ENCODE measurements around the gene SERGEF. TPM values are rescaled to one million over a fixed set of nuclear protein-coding genes. Genes with fewer than 3 reads are reported as not detected.

SERGEF gene
- total and polyA plus RNA-seq, 10 of the 15 experiments (the other 5 are each of a cell fraction or from before 2014, with no cell fraction given), result 14.6 to 27.8 (median 22.4) TPM

DNA sequence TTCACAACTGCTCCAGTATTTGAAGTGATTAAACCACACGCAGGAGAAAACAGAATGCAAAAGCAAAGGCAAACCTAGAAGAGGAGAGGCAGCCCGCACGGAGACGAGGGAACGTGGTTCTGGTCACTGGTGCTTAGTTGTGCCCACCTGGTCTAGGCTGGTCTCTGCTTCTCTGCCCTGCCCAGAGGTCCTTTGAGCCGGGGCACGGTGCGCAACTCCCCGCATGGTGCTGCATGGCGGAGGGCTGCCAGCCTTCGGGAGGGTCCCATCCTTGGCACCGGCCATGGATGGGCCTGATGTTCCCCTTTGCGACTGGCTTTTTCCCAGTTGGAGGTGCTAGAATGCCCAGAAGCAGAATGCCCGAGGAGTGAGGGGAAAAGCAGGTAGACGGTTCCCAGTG lies 232.2 kb downstream of the SERGEF start:
- no peaks in the 10 kb centered on the region for H3K27me3 ChIP-seq (replicated peaks in 1 of 2; ENCODE audit: control insufficient read depth in 2 of 2, insufficient read depth in 2 of 2, low read length in 1 of 2)
- H4K20me1 ChIP-seq (ENCODE audit: control insufficient read depth, insufficient read depth), result no peaks in the 10 kb centered on the region; the same call in 1 of the 2 replicates
- no peak overlapping the region for H3K9ac ChIP-seq (ENCODE audit: control insufficient read depth, insufficient read depth, low read length)
- H3K4me1 ChIP-seq (ENCODE audit: control insufficient read depth, insufficient read depth, low read length), result no peaks in the 10 kb centered on the region
- RAD21 ChIA-PET (ENCODE audit: unreplicated experiment), result no interaction called here
- no peak overlapping the region for H3K4me2 ChIP-seq (ENCODE audit: control insufficient read depth, insufficient read depth)
- no peaks in the 10 kb centered on the region for H3K36me3 ChIP-seq (ENCODE audit: control insufficient read depth in 2 of 2, insufficient read depth in 2 of 2, low read length in 1 of 2)
- SMC1A ChIA-PET (ENCODE audit: uncharacterized antibody, unreplicated experiment), result no interaction called here
- POLR2A ChIA-PET, result no interaction called here
- no peaks in the 10 kb centered on the region for H3K9me3 ChIP-seq (replicated peaks; ENCODE audit: control insufficient read depth, insufficient read depth, low read length)
- BruUV-seq (replicated peaks), result no TSS peak
- DNase-seq (ENCODE audit: low read depth, low spot score) (no peak), FAIRE-seq (no peak), ATAC-seq (no peak)
- H2AFZ ChIP-seq (ENCODE audit: control insufficient read depth, low read depth, low read length), result no peak overlapping the region
- 68% methylated on average over 15 of the region's 15 CpGs for WGBS (ENCODE audit: insufficient coverage, insufficient replicate concordance, low lambda C conversion rate, missing lambda C conversion rate)
- TF ChIP-seq E2F4 (IDR thresholded peaks at IDR 0.05; ENCODE audit: low read depth, low read length), result no peak
- TF ChIP-seq PAX8 (IDR thresholded peaks at IDR 0.05), result no peak
- no peak for TF ChIP-seq ZBED1 (IDR thresholded peaks at IDR 0.05; ENCODE audit: borderline replicate concordance)
- TF ChIP-seq IRF4 (IDR thresholded peaks at IDR 0.05; ENCODE audit: low read depth, low read length), result no peak
- TF ChIP-seq GABPA (IDR thresholded peaks at IDR 0.05; ENCODE audit: low read depth), result no peak
- TF ChIP-seq, protein P1, sequence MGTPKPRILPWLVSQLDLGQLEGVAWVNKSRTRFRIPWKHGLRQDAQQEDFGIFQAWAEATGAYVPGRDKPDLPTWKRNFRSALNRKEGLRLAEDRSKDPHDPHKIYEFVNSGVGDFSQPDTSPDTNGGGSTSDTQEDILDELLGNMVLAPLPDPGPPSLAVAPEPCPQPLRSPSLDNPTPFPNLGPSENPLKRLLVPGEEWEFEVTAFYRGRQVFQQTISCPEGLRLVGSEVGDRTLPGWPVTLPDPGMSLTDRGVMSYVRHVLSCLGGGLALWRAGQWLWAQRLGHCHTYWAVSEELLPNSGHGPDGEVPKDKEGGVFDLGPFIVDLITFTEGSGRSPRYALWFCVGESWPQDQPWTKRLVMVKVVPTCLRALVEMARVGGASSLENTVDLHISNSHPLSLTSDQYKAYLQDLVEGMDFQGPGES (IDR thresholded peaks at IDR 0.05), result no peak
- no peak for TF ChIP-seq CHD2 (IDR thresholded peaks at IDR 0.05; ENCODE audit: borderline replicate concordance, low read depth, low read length)
- TF ChIP-seq POLR2A (IDR thresholded peaks at IDR 0.05; ENCODE audit: low read depth, low read length), result no peak
- TF ChIP-seq TCF3 (IDR thresholded peaks at IDR 0.05; ENCODE audit: borderline replicate concordance, insufficient read depth, low read depth, low read length), result no peak
- TF ChIP-seq HSF1 (IDR thresholded peaks at IDR 0.05; ENCODE audit: low read depth, low read length), result no peak
- TF ChIP-seq, protein P2, sequence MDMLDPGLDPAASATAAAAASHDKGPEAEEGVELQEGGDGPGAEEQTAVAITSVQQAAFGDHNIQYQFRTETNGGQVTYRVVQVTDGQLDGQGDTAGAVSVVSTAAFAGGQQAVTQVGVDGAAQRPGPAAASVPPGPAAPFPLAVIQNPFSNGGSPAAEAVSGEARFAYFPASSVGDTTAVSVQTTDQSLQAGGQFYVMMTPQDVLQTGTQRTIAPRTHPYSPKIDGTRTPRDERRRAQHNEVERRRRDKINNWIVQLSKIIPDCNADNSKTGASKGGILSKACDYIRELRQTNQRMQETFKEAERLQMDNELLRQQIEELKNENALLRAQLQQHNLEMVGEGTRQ (IDR thresholded peaks at IDR 0.05; ENCODE audit: borderline replicate concordance, low read depth, low read length), result no peak
- no peak for TF ChIP-seq NR2F1 (conservative IDR thresholded peaks at IDR 0.05)
- TF ChIP-seq TAF1 (IDR thresholded peaks at IDR 0.05; ENCODE audit: borderline replicate concordance, low read depth, low read length), result no peak
- no peak for TF ChIP-seq MXI1 (IDR thresholded peaks at IDR 0.05; ENCODE audit: low read depth, low read length)
- TF ChIP-seq ZNF622 (IDR thresholded peaks at IDR 0.05), result no peak
- no peak for TF ChIP-seq KAT2A (conservative IDR thresholded peaks at IDR 0.05; ENCODE audit: control insufficient read depth, low read depth, low read length)
- no peak for TF ChIP-seq POLR2AphosphoS5 (IDR thresholded peaks at IDR 0.05; ENCODE audit: low read length)
- TF ChIP-seq ZZZ3 (IDR thresholded peaks at IDR 0.05; ENCODE audit: control insufficient read depth, insufficient read length, low read depth), result no peak
- TF ChIP-seq NR2C2 (IDR thresholded peaks at IDR 0.05; ENCODE audit: borderline replicate concordance, control insufficient read depth, insufficient read length, low read depth), result no peak
- intact Hi-C loops (cut with micrococcal nuclease; ENCODE audit: unreplicated experiment) (no loop called here), in situ Hi-C loops (cut with MboI) (no loop called here)
- no peak overlapping the region for H3K4me3 ChIP-seq
- no peaks in the 10 kb centered on the region for H3K79me2 ChIP-seq (ENCODE audit: control insufficient read depth, insufficient read depth, low read length)
- CTCF ChIA-PET, result no interaction called here
- no peak overlapping the region for H3K27ac ChIP-seq (ENCODE audit: control insufficient read depth, insufficient read depth)
